HCT116 (cell line): ENCODE data around the gene RBMXL3. TPM values are rescaled to one million over a fixed set of nuclear protein-coding genes. Genes with fewer than 3 reads are reported as not detected.

ENCODE experiments used
- ATAC-seq: fragments of 200-7000 bp; cut with Tn5 transposase; 2 replicates; pipeline ENCODE4 v1.9.1; 2020; ENCODE audit warnings: mild to moderate bottlenecking, moderate library complexity
- BruUV-seq: library from RNA; stranded (reverse); fragments of 400-500 nt; replicated peaks from 2 replicates; lab custom pipeline; 2021; lab: Mats Ljungman, UMichigan
- CTCF ChIA-PET: fragments of 300-600 bp; sonication (Branson Sonifier 250); formaldehyde crosslinking; loops from one replicate; lab custom pipeline; 2021; ENCODE audit warnings: antibody characterized with exemption; lab: Charles Lee
- POLR2A ChIA-PET: fragments of 300-600, 350-600 bp; sonication (Branson Sonifier 250); formaldehyde crosslinking; loops from one replicate; lab custom pipeline; 2021; ENCODE audit warnings: antibody characterized with exemption; lab: Charles Lee
- RAD21 ChIA-PET, 2 experiments: fragments of 300-600 bp; sonication (Branson Sonifier 250); formaldehyde crosslinking; loops; one replicate each; lab custom pipeline; 2023; ENCODE audit warnings: low total read pairs in 2 of 2; ENCODE audit not compliant: uncharacterized antibody in 2 of 2, unreplicated experiment in 2 of 2, low non-redundant PET in 1 of 2; lab: Charles Lee
- DNase-seq: peaks from one replicate; pipeline ENCODE4 v3.0.0-alpha.2; 2010; ENCODE audit warnings: low read depth, low spot score
- H2AFZ ChIP-seq: fragments of 200-600 bp; shearing (Covaris generic), sonication (generic); 2 replicates; pipeline ENCODE4 v1.6.1; 2017; ENCODE audit warnings: low read depth, mixed run types, mixed read lengths, antibody characterized with exemption, low read length; ENCODE audit not compliant: poor library complexity, severe bottlenecking
- H3K27ac ChIP-seq: 2 replicates; pipeline ENCODE4 v1.5.1; 2012; ENCODE audit warnings: low read depth, low read length
- H3K27me3 ChIP-seq: fragments of 200-600 bp; sonication (generic); 2 replicates; pipeline ENCODE4 v1.6.1; 2016; ENCODE audit warnings: mixed run types, low read length, mixed read lengths; ENCODE audit not compliant: insufficient read depth
- H3K36me3 ChIP-seq, 2 experiments: fragments of 200-500 bp in 1 of 2; fragments of 200-600 bp in 1 of 2; sonication (Bioruptor generic) in 1 of 2; sonication (generic) in 1 of 2; 2 replicates each; pipeline versions ENCODE4 v1.5.1 to v1.6.1; 2014 to 2016; ENCODE audit warnings: low read length in 2 of 2, inconsistent platforms in 1 of 2, mixed read lengths in 1 of 2, mixed run types in 1 of 2; ENCODE audit not compliant: insufficient read depth in 2 of 2, control insufficient read depth in 1 of 2
- H3K4me1 ChIP-seq, 2 experiments: fragments of 200-600 bp in 1 of 2; sonication (generic) in 1 of 2; 2 replicates each; pipeline versions ENCODE4 v1.5.1 to v1.6.1; 2012 to 2017; ENCODE audit warnings: low read length in 2 of 2, inconsistent platforms in 1 of 2, mild to moderate bottlenecking in 1 of 2, mixed read lengths in 1 of 2, mixed run types in 1 of 2, moderate library complexity in 1 of 2; ENCODE audit not compliant: insufficient read depth in 2 of 2, control insufficient read depth in 1 of 2
- H3K4me2 ChIP-seq: fragments of 200-600 bp; sonication (generic); 2 replicates; pipeline ENCODE4 v1.6.1; 2017; ENCODE audit warnings: mixed run types, low read length, mixed read lengths
- H3K4me3 ChIP-seq, 2 experiments: fragments of 200-600 bp in 1 of 2; sonication (generic) in 1 of 2; replicated peaks in 1 of 2; 2 replicates each; pipeline ENCODE4 v1.5.1; 2011 to 2016; ENCODE audit warnings: low read length in 2 of 2, control low read depth in 1 of 2, low read depth in 1 of 2, mild to moderate bottlenecking in 1 of 2, mixed read lengths in 1 of 2, mixed run types in 1 of 2
- H3K79me2 ChIP-seq: fragments of 200-600 bp; sonication (generic); 2 replicates; pipeline ENCODE4 v1.6.1; 2017; ENCODE audit warnings: mild to moderate bottlenecking, mixed run types, low read length, moderate library complexity, mixed read lengths; ENCODE audit not compliant: insufficient read depth
- H3K9ac ChIP-seq: fragments of 200-600 bp; sonication (generic); 2 replicates; pipeline ENCODE4 v1.6.1; 2016; ENCODE audit warnings: low read length, mixed read lengths
- H3K9me2 ChIP-seq: fragments of 200-600 bp; sonication (generic), shearing (Covaris generic); 2 replicates; pipeline ENCODE4 v1.6.1; 2017; ENCODE audit warnings: mixed run types, mild to moderate bottlenecking, moderate library complexity; ENCODE audit not compliant: insufficient read depth
- H3K9me3 ChIP-seq, 2 experiments: fragments of 200-500 bp in 1 of 2; fragments of 200-600 bp in 1 of 2; sonication (Bioruptor generic) in 1 of 2; sonication (generic) in 1 of 2; 2 replicates each; pipeline ENCODE4 v1.6.1; 2014 to 2017; ENCODE audit warnings: low read length in 2 of 2, mixed read lengths in 2 of 2, inconsistent platforms in 1 of 2, low read depth in 1 of 2, mild to moderate bottlenecking in 1 of 2, mixed run types in 1 of 2, moderate library complexity in 1 of 2; ENCODE audit not compliant: control insufficient read depth in 1 of 2, insufficient read depth in 1 of 2
- H4K20me1 ChIP-seq: fragments of 200-600 bp; sonication (generic), shearing (Covaris generic); 2 replicates; pipeline ENCODE4 v1.6.1; 2017; ENCODE audit warnings: mixed run types, mild to moderate bottlenecking, moderate library complexity; ENCODE audit not compliant: insufficient read depth
- CTCF ChIP-seq, 3 experiments: fragments of 200-600 bp in 1 of 3; sonication (generic) in 1 of 3; IDR thresholded peaks in 2 of 3; conservative IDR thresholded peaks in 1 of 3; 2 replicates each; pipeline ENCODE4 v1.5.1; 2012 to 2017; ENCODE audit warnings: low read depth in 2 of 3, low read length in 2 of 3, antibody characterized with exemption in 1 of 3, borderline replicate concordance in 1 of 3, control low read depth in 1 of 3, mild to moderate bottlenecking in 1 of 3, mixed read lengths in 1 of 3, mixed run types in 1 of 3, moderate library complexity in 1 of 3; ENCODE audit not compliant: insufficient read depth in 1 of 3
- ELF1 ChIP-seq: IDR thresholded peaks from 2 replicates; pipeline ENCODE4 v1.6.1; 2012; ENCODE audit warnings: low read depth, borderline replicate concordance
- EZH2phosphoT487 ChIP-seq: fragments of 200-600 bp; IDR thresholded peaks from 2 replicates; pipeline ENCODE4 v1.6.1; 2018; ENCODE audit warnings: antibody characterized with exemption, borderline replicate concordance
- SIN3A ChIP-seq: IDR thresholded peaks from 2 replicates; pipeline ENCODE4 v1.6.1; 2012; ENCODE audit warnings: low read depth
- SRF ChIP-seq: IDR thresholded peaks from 2 replicates; pipeline ENCODE4 v1.6.1; 2012; ENCODE audit warnings: low read depth
- YY1 ChIP-seq: IDR thresholded peaks from 2 replicates; pipeline ENCODE4 v1.6.1; 2011; ENCODE audit warnings: low read length, low read depth, moderate library complexity, mild to moderate bottlenecking; ENCODE audit not compliant: insufficient replicate concordance; ENCODE audit errors: extremely low read depth
- ZBTB33 ChIP-seq: IDR thresholded peaks from 2 replicates; pipeline ENCODE4 v1.6.1; 2011; ENCODE audit warnings: mild to moderate bottlenecking, low read length, moderate library complexity; ENCODE audit not compliant: insufficient replicate concordance; ENCODE audit errors: extremely low read depth
- ZNF274 ChIP-seq: fragments of 200-500 bp; sonication (Bioruptor generic); IDR thresholded peaks from 2 replicates; pipeline ENCODE4 v1.6.1; 2014; ENCODE audit warnings: mild to moderate bottlenecking, low read depth, low read length, inconsistent platforms
- intact Hi-C: fragments of 100-400 bp; cut with micrococcal nuclease; formaldehyde crosslinking; loops from 2 replicates; pipeline ENCODE4 v1.10.0; 2022
- total RNA-seq: library from RNA; stranded (reverse); gene quantifications from one replicate; pipeline ENCODE4 v1.2.1, GENCODE V29; 2021; ENCODE audit not compliant: unreplicated experiment
- TF ChIP-seq, protein P1 (sequence below): IDR thresholded peaks from 2 replicates; pipeline ENCODE4 v1.6.1; 2012

RBMXL3 gene
- total RNA-seq, 1 experiment from 2014 or later: not detected

- H2AFZ ChIP-seq: no peak overlapping the region
- POLR2A ChIA-PET: no interaction called here
- DNase-seq (no peak), ATAC-seq (no peak)
- H3K36me3 ChIP-seq: no peaks in the 10 kb centered on the region
- H3K4me2 ChIP-seq: no peak overlapping the region
- RAD21 ChIA-PET: no interaction called here
- H3K27ac ChIP-seq: no peak overlapping the region
- no peaks in the 10 kb centered on the region for H4K20me1 ChIP-seq
- H3K4me3 ChIP-seq: no peak overlapping the region
- TF ChIP-seq ZBTB33 (no peak), EZH2phosphoT487 (no peak), CTCF (IDR thresholded peaks at IDR 0.05 in 2 of 3, conservative IDR thresholded peaks at IDR 0.05 in 1 of 3; ENCODE audit: borderline replicate concordance in 1 of 3, insufficient read depth in 1 of 3, low read depth in 2 of 3, low read length in 2 of 3) (no peak), ELF1 (no peak), SRF (no peak), ZNF274 (no peak), YY1 (no peak), SIN3A (no peak)
- TF ChIP-seq, protein P1, sequence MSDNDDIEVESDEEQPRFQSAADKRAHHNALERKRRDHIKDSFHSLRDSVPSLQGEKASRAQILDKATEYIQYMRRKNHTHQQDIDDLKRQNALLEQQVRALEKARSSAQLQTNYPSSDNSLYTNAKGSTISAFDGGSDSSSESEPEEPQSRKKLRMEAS: no peak
- TF ChIP-seq, all 23 proteins: peak for 0
- H3K79me2 ChIP-seq: no peaks in the 10 kb centered on the region
- CTCF ChIA-PET: no interaction called here
- no peak overlapping the region for H3K9ac ChIP-seq
- no peaks in the 10 kb centered on the region for H3K4me1 ChIP-seq
- H3K9me3 ChIP-seq: no peaks in the 10 kb centered on the region
- H3K27me3 ChIP-seq: no peaks in the 10 kb centered on the region
- no TSS peak for BruUV-seq
- intact Hi-C loops: no loop called here
- H3K9me2 ChIP-seq: no peaks in the 10 kb centered on the region
Observed at GRCh38 chrX:115177932-115178331, 11.3 kb upstream of the RBMXL3 start.
